ENCODE results near the gene YIPF2. TPM values are rescaled to one million over a fixed set of nuclear protein-coding genes. Genes with fewer than 3 reads are reported as not detected.
"Not testable (repeated sequence)": the region's sequence is repeated elsewhere in the genome, so short reads cannot be mapped to it uniquely, and the experiment has no call there.

YIPF2 gene
- total and polyA plus RNA-seq, 4 experiments from 2014 or later, result 12.2 to 29.6 (median 21.8) TPM

GRCh38 chr19:10960314-10961072, 32.1 kb upstream of the YIPF2 start, which contains the start of gene SMARCA4:
SMARCA4 (plus strand) TSS chr19:10961030; CDS start chr19:10984152, 23,122 bp downstream.
- H3K9me3 ChIP-seq (ENCODE audit: control insufficient read depth in 1 of 2, low read length in 2 of 2), result no peaks in the 10 kb centered on the region
- ChIA-PET CTCF (ENCODE audit: partially characterized antibody) (interaction anchor here (1.0 to 1.7 kb wide), 2 partner anchors 16 to 19 kb away, joined by 5 read pairs; no protein-coding TSS in a partner anchor), POLR2A (ENCODE audit: partially characterized antibody) (interaction anchor here (0.9 to 2.8 kb wide), 11 partner anchors 19 to 421 kb away, joined by 3 to 10 read pairs (median 4); partner anchors contain the start of genes LDLR, SWSAP1 and TMED1)
- H3K4me1 Mint-ChIP-seq, result peaks cover 21 to 48% (median 35%) of the 10 kb centered on the region in 4 donors
- H3K36me3 ChIP-seq (ENCODE audit: insufficient read depth, low read length), result no peaks in the 10 kb centered on the region
- peaks cover 0 to 9% of the 10 kb centered on the region in 2 donors for H3K36me3 Mint-ChIP-seq
- H3K9me3 Mint-ChIP-seq, result peaks cover 0 to 2% (median 0%) of the 10 kb centered on the region in 8 donors
- peak within 1 kb of the TSS; percentile 91 to 96 (median 93) for H3K27ac Mint-ChIP-seq
- H3K27me3 ChIP-seq (ENCODE audit: insufficient read depth, low read length), result no peaks in the 10 kb centered on the region
- H3K4me1 ChIP-seq (ENCODE audit: insufficient read depth, low read length), result peaks cover 31% of the 10 kb centered on the region
- intact Hi-C loops (cut with micrococcal nuclease), result loop anchor here (1.0 to 5.0 kb wide), 3 partner anchors 33 to 130 kb away; partner anchors contain the start of genes CARM1, TIMM29 and YIPF2
- peak within 1 kb of the TSS; percentile 89 to 94 (median 92) for H3K4me3 Mint-ChIP-seq
- DNase-seq, result peak; percentile 96 to 99 (median 99)
- no peaks in the 10 kb centered on the region for H3K27me3 Mint-ChIP-seq
- H3K4me3 ChIP-seq (ENCODE audit: low read length in 2 of 2), result peak within 1 kb of the TSS; percentile 14 to 84
- peak within 1 kb of the TSS; percentile 79 for H3K27ac ChIP-seq (ENCODE audit: low read depth, low read length)

GRCh38 chr19:10959277-10959968, 31.0 kb upstream of the YIPF2 start:
- H3K27me3 Mint-ChIP-seq; H3K36me3 ChIP-seq (ENCODE audit: insufficient read depth, low read length); H3K9me3 Mint-ChIP-seq; H3K27me3 ChIP-seq (ENCODE audit: insufficient read depth, low read length); intact Hi-C loops (cut with micrococcal nuclease); H3K9me3 ChIP-seq (ENCODE audit: control insufficient read depth in 1 of 2, low read length in 2 of 2); H3K36me3 Mint-ChIP-seq; DNase-seq: not testable (repeated sequence)
- Mint-ChIP-seq H3K4me1 (peaks cover 16 to 42% (median 30%) of the 10 kb centered on the region in 4 donors), H3K4me3 (peak overlapping the region in 6 of 8 donors; percentile 13 to 88 (median 85)), H3K27ac (peak overlapping the region in 5 of 7 donors; percentile 47 to 94 (median 90))
- CTCF ChIA-PET (ENCODE audit: partially characterized antibody), result interaction anchor here (1.0 to 1.7 kb wide), 5 partner anchors 14 to 242 kb away, joined by 3 to 5 read pairs (median 5); partner anchors contain the start of gene DNM2
- H3K27ac ChIP-seq (ENCODE audit: low read depth, low read length), result peak overlapping the region; percentile 79
- peaks cover 31% of the 10 kb centered on the region for H3K4me1 ChIP-seq (ENCODE audit: insufficient read depth, low read length)
- POLR2A ChIA-PET (ENCODE audit: partially characterized antibody), result interaction anchor here (0.6 to 2.8 kb wide), 8 partner anchors 20 to 1956 kb away, joined by 4 to 10 read pairs (median 5); partner anchors contain the start of genes LDLR and TMED1
- peak overlapping the region in 1 of 2 donors; percentile 84 for H3K4me3 ChIP-seq (ENCODE audit: low read length in 2 of 2)

GRCh38 chr19:10952809-10953208, 24.4 kb upstream of the YIPF2 start:
- H3K9me3 Mint-ChIP-seq, result no peaks in the 10 kb centered on the region
- intact Hi-C loops (cut with micrococcal nuclease), result no loop called here
- no peaks in the 10 kb centered on the region for H3K27me3 Mint-ChIP-seq
- no peak for DNase-seq
- H3K36me3 ChIP-seq (ENCODE audit: insufficient read depth, low read length), result no peaks in the 10 kb centered on the region
- no peaks in the 10 kb centered on the region for H3K36me3 Mint-ChIP-seq
- H3K4me1 ChIP-seq (ENCODE audit: insufficient read depth, low read length), result no peaks in the 10 kb centered on the region
- no peak overlapping the region for H3K4me3 ChIP-seq (ENCODE audit: low read length in 2 of 2)
- H3K27ac ChIP-seq (ENCODE audit: low read depth, low read length), result no peak overlapping the region
- H3K27ac Mint-ChIP-seq, result no peak overlapping the region
- no peaks in the 10 kb centered on the region for H3K4me1 Mint-ChIP-seq
- ChIA-PET POLR2A (ENCODE audit: partially characterized antibody) (no interaction called here), CTCF (ENCODE audit: partially characterized antibody) (interaction anchor here (1.9 kb wide), 1 partner anchor 11 kb away, joined by 10 read pairs; no protein-coding TSS in a partner anchor)
- H3K27me3 ChIP-seq (ENCODE audit: insufficient read depth, low read length), result no peaks in the 10 kb centered on the region
- H3K9me3 ChIP-seq (ENCODE audit: control insufficient read depth in 1 of 2, low read length in 2 of 2), result no peaks in the 10 kb centered on the region
- no peak overlapping the region for H3K4me3 Mint-ChIP-seq

DNA sequence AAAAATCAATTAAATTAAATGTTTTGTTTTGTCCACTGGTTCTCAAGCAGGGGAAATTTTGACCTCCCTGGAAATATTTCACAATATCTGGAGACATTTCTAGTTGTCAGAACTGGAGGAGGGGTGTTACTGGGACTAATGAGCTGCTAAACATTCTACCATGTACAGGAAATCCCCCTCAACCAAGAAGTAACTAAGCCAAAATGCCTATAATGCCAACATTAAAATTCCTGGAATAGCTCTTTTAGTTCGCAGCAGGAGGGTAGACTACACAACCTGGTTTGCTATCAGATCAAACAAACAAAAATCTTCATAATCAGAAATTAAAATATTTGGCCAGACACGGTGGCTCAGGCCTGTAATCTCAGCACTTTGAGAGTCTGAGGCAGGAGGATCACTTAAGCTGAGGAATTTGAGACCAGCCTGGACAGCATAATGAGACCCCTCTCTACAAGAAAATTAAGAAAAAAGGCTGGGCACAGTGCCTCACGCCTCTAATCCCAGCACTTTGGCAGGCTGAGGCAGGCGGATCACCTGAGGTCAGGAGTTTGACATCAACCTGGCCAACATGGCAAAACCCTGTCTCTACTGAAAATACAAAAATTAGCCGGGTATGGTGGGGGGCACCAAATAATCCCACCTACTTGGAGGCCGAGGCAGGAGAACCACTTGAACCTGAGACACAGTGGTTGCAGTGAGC, 18.7 kb upstream of the YIPF2 start:
- no peaks in the 10 kb centered on the region for H3K9me3 ChIP-seq (ENCODE audit: control insufficient read depth in 1 of 2, low read length in 2 of 2)
- no peaks in the 10 kb centered on the region for H3K36me3 ChIP-seq (ENCODE audit: insufficient read depth, low read length)
- no peak overlapping the region for H3K27ac ChIP-seq (ENCODE audit: low read depth, low read length)
- DNase-seq, result no peak
- H3K4me1 ChIP-seq (ENCODE audit: insufficient read depth, low read length), result no peaks in the 10 kb centered on the region
- ChIA-PET CTCF (ENCODE audit: partially characterized antibody) (no interaction called here), POLR2A (ENCODE audit: partially characterized antibody) (no interaction called here)
- H3K27me3 Mint-ChIP-seq, result no peaks in the 10 kb centered on the region
- H3K9me3 Mint-ChIP-seq, result no peaks in the 10 kb centered on the region
- no peaks in the 10 kb centered on the region for H3K36me3 Mint-ChIP-seq
- no peak overlapping the region for H3K4me3 Mint-ChIP-seq
- intact Hi-C loops (cut with micrococcal nuclease), result no loop called here
- no peak overlapping the region for H3K4me3 ChIP-seq (ENCODE audit: low read length in 2 of 2)
- H3K27ac Mint-ChIP-seq, result no peak overlapping the region
- H3K4me1 Mint-ChIP-seq, result peaks cover 1 to 2% (median 2%) of the 10 kb centered on the region in 4 donors
- H3K27me3 ChIP-seq (ENCODE audit: insufficient read depth, low read length), result no peaks in the 10 kb centered on the region

DNA sequence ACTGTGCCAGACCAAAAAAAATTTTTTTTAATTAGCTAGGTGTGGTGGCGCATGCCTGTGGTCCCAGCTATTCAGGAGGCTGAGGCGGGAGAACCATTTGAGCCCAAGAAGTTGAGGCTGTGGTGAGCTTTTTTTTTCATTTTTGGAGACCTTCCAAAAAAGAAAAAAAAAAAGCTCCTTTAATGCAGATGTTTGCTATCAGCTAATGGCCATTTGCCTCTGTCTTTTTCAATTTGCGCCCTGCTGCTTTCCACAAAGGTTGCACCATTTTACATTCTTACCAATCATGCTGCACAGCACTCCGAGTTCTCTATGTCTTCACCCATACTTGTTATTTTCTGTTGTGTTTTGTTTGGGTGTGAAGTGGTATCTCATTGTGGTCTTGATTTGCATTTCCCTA, 16.8 kb upstream of the YIPF2 start:
- H3K4me1 ChIP-seq (ENCODE audit: insufficient read depth, low read length), result no peaks in the 10 kb centered on the region
- no peak overlapping the region for H3K27ac ChIP-seq (ENCODE audit: low read depth, low read length)
- Mint-ChIP-seq H3K27ac (peak overlapping the region in 1 of 7 donors; percentile 66), H3K27me3 (no peaks in the 10 kb centered on the region), H3K4me1 (peaks cover 3 to 5% (median 5%) of the 10 kb centered on the region in 4 donors), H3K36me3 (no peaks in the 10 kb centered on the region), H3K4me3 (no peak overlapping the region), H3K9me3 (no peaks in the 10 kb centered on the region)
- no peaks in the 10 kb centered on the region for H3K9me3 ChIP-seq (ENCODE audit: control insufficient read depth in 1 of 2, low read length in 2 of 2)
- H3K4me3 ChIP-seq (ENCODE audit: low read length in 2 of 2), result no peak overlapping the region
- CTCF ChIA-PET (ENCODE audit: partially characterized antibody), result interaction anchor here (1.0 to 1.9 kb wide), 4 partner anchors 9 to 80 kb away, joined by 3 to 7 read pairs (median 5); no protein-coding TSS in a partner anchor
- H3K36me3 ChIP-seq (ENCODE audit: insufficient read depth, low read length), result no peaks in the 10 kb centered on the region
- POLR2A ChIA-PET (ENCODE audit: partially characterized antibody), result no interaction called here
- H3K27me3 ChIP-seq (ENCODE audit: insufficient read depth, low read length), result no peaks in the 10 kb centered on the region
- no peak for DNase-seq
- intact Hi-C loops (cut with micrococcal nuclease), result no loop called here

DNA sequence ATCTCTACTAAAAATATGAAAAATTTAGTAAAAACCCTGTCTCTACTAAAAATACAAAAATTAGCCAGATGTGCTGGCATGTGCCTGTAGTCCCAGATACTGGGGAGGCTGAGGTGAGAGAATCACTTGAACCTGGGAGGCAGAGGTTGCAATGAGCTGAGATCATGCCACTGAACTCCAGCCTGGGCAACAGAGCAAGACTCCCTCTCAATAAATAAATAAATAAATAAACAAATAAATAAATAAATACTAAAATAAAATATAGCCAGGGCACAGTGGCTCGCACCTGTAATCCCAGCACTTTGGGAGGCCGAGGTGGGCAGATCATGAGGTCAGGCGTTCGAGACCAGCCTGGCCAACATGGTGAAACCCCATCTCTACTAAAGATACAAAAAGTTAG, 15.0 kb upstream of the YIPF2 start:
- POLR2A ChIA-PET (ENCODE audit: partially characterized antibody); H3K36me3 Mint-ChIP-seq; H3K9me3 Mint-ChIP-seq; H3K4me1 Mint-ChIP-seq; H3K27me3 ChIP-seq (ENCODE audit: insufficient read depth, low read length); H3K36me3 ChIP-seq (ENCODE audit: insufficient read depth, low read length); H3K4me3 Mint-ChIP-seq; H3K4me3 ChIP-seq (ENCODE audit: low read length in 2 of 2); DNase-seq; H3K27ac Mint-ChIP-seq; H3K27ac ChIP-seq (ENCODE audit: low read depth, low read length); H3K4me1 ChIP-seq (ENCODE audit: insufficient read depth, low read length); intact Hi-C loops (cut with micrococcal nuclease); H3K9me3 ChIP-seq (ENCODE audit: control insufficient read depth in 1 of 2, low read length in 2 of 2); H3K27me3 Mint-ChIP-seq: not testable (repeated sequence)
- CTCF ChIA-PET (ENCODE audit: partially characterized antibody), result interaction anchor here (1.2 to 2.8 kb wide), 4 partner anchors 10 to 261 kb away, joined by 4 to 14 read pairs (median 10); no protein-coding TSS in a partner anchor

All from CD4-positive, alpha-beta memory T cell (primary cell).